BJ (cell line): Measurements from ENCODE around the gene HTRA3. TPM values are rescaled to one million over a fixed set of nuclear protein-coding genes. Genes with fewer than 3 reads are reported as not detected.

Experiments
- CTCF ChIA-PET: fragments of 350-600 bp; formaldehyde crosslinking; extraction: SDS; loops from one replicate; lab custom pipeline; 2021; ENCODE audit warnings: antibody characterized with exemption, inconsistent platforms; lab: Yijun Ruan, JAX
- POLR2A ChIA-PET: fragments of 300-600 bp; sonication (Branson Sonifier 250); formaldehyde crosslinking; extraction: SDS; loops from one replicate; lab custom pipeline; 2021; ENCODE audit warnings: antibody characterized with exemption; lab: Charles Lee
- DNase-seq: peaks from one replicate; pipeline ENCODE4 v3.0.0-alpha.2; 2011; ENCODE audit warnings: low read depth
- H3K27me3 ChIP-seq: 2 replicates; pipeline ENCODE4 v1.6.0; 2011; ENCODE audit warnings: low read length; ENCODE audit not compliant: control insufficient read depth, insufficient read depth
- H3K36me3 ChIP-seq: 2 replicates; pipeline ENCODE4 v1.5.1; 2011; ENCODE audit warnings: low read length; ENCODE audit not compliant: control insufficient read depth, insufficient read depth
- H3K4me3 ChIP-seq: 2 replicates; pipeline ENCODE4 v1.5.1; 2011; ENCODE audit warnings: low read depth, mild to moderate bottlenecking, control low read depth, low read length
- polyA plus RNA-seq: library from polyadenylated mRNA; depleted of rRNA; stranded (reverse); fragments of >200 nt; gene quantifications from 2 replicates; pipeline ENCODE4 v1.2.3, GENCODE V29; 2011
- TF ChIP-seq, protein P1 (sequence below): IDR thresholded peaks from 2 replicates; pipeline ENCODE4 v1.5.1; 2011; ENCODE audit warnings: low read depth, mild to moderate bottlenecking, control low read depth, inconsistent platforms, low read length, moderate library complexity; ENCODE audit not compliant: insufficient read depth

HTRA3 gene
- polyA plus RNA-seq, 1 experiment: 5.7 TPM

DNA sequence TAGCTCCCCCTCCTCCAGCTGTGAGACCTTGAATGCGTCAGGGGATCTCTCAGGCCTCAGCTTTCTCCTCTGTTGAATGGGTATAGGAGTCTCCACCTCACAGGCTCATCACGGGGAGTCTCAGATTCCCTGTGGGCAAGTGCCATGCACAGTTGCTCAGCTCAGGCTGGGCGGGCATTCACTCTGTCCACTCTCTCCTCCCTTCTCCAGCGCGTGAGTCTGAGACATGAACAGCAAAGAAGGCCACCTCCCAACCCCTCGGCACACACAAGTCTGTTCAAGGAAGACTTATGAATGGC lies 60.0 kb downstream of the HTRA3 start:
- Histone ChIP-seq H3K27me3 (no peaks in the 10 kb centered on the region; the same call in 1 of the 2 replicates), H3K36me3 (no peaks in the 10 kb centered on the region), H3K4me3 (no peak overlapping the region)
- TF ChIP-seq, protein P1, sequence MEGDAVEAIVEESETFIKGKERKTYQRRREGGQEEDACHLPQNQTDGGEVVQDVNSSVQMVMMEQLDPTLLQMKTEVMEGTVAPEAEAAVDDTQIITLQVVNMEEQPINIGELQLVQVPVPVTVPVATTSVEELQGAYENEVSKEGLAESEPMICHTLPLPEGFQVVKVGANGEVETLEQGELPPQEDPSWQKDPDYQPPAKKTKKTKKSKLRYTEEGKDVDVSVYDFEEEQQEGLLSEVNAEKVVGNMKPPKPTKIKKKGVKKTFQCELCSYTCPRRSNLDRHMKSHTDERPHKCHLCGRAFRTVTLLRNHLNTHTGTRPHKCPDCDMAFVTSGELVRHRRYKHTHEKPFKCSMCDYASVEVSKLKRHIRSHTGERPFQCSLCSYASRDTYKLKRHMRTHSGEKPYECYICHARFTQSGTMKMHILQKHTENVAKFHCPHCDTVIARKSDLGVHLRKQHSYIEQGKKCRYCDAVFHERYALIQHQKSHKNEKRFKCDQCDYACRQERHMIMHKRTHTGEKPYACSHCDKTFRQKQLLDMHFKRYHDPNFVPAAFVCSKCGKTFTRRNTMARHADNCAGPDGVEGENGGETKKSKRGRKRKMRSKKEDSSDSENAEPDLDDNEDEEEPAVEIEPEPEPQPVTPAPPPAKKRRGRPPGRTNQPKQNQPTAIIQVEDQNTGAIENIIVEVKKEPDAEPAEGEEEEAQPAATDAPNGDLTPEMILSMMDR: no peak
- no peak for DNase-seq
- CTCF ChIA-PET: interaction anchor here (1.1 to 1.4 kb wide), 2 partner anchors 19 to 87 kb away, joined by 4 read pairs; no protein-coding TSS in a partner anchor
- POLR2A ChIA-PET: no interaction called here

DNA sequence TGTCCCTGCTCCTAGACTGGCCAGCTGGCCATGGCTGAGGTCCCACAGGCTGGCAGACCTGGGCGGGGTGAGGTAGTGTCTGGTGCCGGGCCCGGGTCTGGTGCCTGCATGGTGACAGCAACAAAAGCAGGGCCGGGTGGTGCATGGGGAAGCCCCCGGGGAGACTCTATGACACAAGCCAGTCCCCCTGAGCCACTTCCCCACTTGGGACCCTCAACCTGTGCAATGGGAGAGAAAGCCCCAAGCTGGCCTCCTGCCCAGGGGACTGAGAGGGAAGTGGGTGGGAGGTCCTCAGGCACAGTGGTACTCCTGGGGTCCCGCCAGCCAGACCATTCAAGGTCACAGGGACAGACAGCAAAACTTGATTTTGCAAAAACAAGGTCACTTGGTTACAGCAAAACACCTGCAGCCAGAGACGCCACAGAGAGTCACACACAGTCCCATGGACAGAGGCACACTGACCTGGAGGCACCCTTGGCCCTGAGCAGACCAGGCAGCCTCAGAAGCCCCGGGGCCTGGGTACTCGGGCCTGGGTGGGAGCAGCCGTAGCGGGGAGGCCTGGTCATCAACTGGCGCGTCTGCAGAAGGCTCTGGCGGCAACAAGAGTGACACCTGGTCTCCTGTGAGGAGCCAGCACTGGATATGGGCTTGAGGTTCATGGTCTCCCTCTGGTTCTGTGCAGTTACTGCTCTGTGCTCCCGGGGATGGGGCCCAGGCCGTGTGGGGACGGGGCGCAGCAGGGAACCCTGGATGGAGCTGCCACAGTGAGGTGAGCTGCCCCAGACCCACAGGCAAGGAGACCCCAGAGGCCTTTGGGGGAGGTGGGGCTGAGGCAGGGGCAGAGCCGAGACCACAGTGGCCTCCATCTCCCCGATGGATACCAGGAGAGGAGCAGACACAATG lies 60.6 kb downstream of the HTRA3 start:
- no peaks in the 10 kb centered on the region for H3K36me3 ChIP-seq
- TF ChIP-seq, protein P1: no peak
- ChIA-PET POLR2A (no interaction called here), CTCF (interaction anchor here (0.9 to 1.4 kb wide), 2 partner anchors 17 to 19 kb away, joined by 4 read pairs; no protein-coding TSS in a partner anchor)
- H3K27me3 ChIP-seq: no peaks in the 10 kb centered on the region; the same call in 1 of the 2 replicates
- no peak for DNase-seq
- no peak overlapping the region for H3K4me3 ChIP-seq

DNA sequence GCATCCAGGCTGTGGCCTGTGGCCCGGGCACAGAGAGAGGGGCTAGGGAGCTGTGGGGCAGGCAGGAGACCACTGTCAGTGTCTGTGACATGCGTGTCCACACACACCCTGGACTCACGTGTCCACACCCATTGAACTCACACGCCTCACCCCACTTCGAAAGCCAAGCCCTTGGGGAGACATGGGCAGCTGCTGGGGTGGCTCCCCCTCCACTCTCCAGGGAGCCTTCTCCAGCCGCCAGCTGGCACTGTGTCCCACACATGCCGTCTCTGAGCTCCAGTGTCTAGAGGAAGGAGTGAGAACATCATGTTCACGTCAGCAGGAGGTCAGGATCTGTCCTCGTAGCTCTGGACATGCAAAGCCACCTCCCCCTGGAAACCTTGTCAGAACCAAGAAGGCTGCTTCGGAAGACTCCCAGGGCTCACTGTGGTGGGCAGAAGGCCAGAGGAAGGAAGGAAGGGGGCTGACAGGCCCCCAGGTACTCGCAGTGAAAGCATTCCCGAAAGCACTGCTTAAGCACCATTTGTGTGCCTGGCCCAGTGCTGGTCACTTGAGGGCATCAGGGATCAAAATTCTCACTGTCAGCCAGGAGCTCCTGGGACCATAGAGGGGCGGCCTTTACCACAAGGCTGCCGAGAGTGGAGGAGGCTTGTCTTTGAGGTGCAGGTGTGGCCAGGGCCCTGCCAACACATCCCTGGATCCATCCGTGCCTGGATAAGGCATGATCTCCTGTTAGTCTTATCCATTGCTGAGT lies 61.4 kb downstream of the HTRA3 start:
- CTCF ChIA-PET: interaction anchor here (0.6 to 0.9 kb wide), 3 partner anchors 11 to 70 kb away, joined by 3 to 4 read pairs (median 3); no protein-coding TSS in a partner anchor
- DNase-seq: no peak
- no peak overlapping the region for H3K4me3 ChIP-seq
- POLR2A ChIA-PET: no interaction called here
- TF ChIP-seq, protein P1: no peak
- no peaks in the 10 kb centered on the region for H3K36me3 ChIP-seq
- no peaks in the 10 kb centered on the region; the same call in 1 of the 2 replicates for H3K27me3 ChIP-seq

DNA sequence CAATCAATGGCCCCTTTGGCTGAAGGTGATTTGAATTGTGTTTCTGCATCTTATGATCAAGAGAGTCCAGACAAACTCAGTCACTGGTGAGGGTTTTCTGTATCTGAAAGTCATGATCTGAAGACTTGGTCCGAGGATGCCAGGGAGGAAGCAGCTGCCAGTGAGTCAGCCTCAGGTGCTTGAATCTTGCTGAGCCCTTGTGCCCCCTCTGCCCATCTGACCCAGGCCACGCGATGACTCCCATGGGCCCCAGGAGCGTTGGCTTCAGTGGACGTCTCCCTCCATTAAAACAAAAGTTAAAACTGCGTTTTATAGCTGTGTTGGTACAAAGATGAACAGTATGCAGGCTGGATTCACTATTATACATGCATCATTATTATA lies 62.0 kb downstream of the HTRA3 start:
- DNase-seq: no peak
- POLR2A ChIA-PET: no interaction called here
- Histone ChIP-seq H3K4me3 (no peak overlapping the region), H3K36me3 (no peaks in the 10 kb centered on the region), H3K27me3 (no peaks in the 10 kb centered on the region; the same call in 1 of the 2 replicates)
- CTCF ChIA-PET: interaction anchor here (0.9 kb wide), 1 partner anchor 11 kb away, joined by 3 read pairs; no protein-coding TSS in a partner anchor
- TF ChIP-seq, protein P1: no peak
